Keratinocyte (primary cell): ENCODE data around the gene NUP160. TPM values are rescaled to one million over a fixed set of nuclear protein-coding genes. Genes with fewer than 3 reads are reported as not detected.

Source experiments
- DNase-seq: peaks from one replicate; pipeline ENCODE4 v3.0.0-alpha.2; 2011; ENCODE audit warnings: low read depth, missing footprints, low spot score
- FAIRE-seq: peaks from 2 replicates; lab custom pipeline; 2011; peaks lifted over from hg19 to GRCh38; lab: Jason Lieb, UNC
- H2AFZ ChIP-seq: 2 replicates; pipeline ENCODE4 v1.6.0; 2012; ENCODE audit warnings: low read length, control low read depth, inconsistent platforms; ENCODE audit not compliant: control insufficient read depth
- H3K27ac ChIP-seq: 2 replicates; pipeline ENCODE4 v1.5.1; 2011; ENCODE audit warnings: low read length; ENCODE audit not compliant: control insufficient read depth, insufficient read depth
- H3K27me3 ChIP-seq: 3 replicates; pipeline ENCODE4 v1.6.0; 2011; ENCODE audit warnings: low read length; ENCODE audit not compliant: control insufficient read depth, insufficient read depth; ENCODE audit errors: extremely low read depth
- H3K36me3 ChIP-seq, 2 experiments: 2 replicates in 1 of 2; 3 replicates in 1 of 2; pipeline ENCODE4 v1.5.1; 2011; ENCODE audit warnings: low read length in 2 of 2, mild to moderate bottlenecking in 1 of 2; ENCODE audit not compliant: control insufficient read depth in 2 of 2, insufficient read depth in 2 of 2; ENCODE audit errors: extremely low read depth in 1 of 2
- H3K4me1 ChIP-seq: 3 replicates; pipeline ENCODE4 v1.5.1; 2011; ENCODE audit warnings: low read length; ENCODE audit not compliant: control insufficient read depth, insufficient read depth; ENCODE audit errors: extremely low read depth
- H3K4me2 ChIP-seq: 3 replicates; pipeline ENCODE4 v1.6.0; 2011; ENCODE audit warnings: low read depth, low read length; ENCODE audit not compliant: control insufficient read depth, insufficient read depth; ENCODE audit errors: extremely low read depth
- H3K4me3 ChIP-seq, 3 experiments: fragments of 200-600 bp in 1 of 3; sonication (generic) in 1 of 3; 2 replicates in 2 of 3; 3 replicates in 1 of 3; pipeline ENCODE4 v1.5.1; 2011 to 2016; ENCODE audit warnings: low read length in 3 of 3, mild to moderate bottlenecking in 3 of 3, control low read depth in 2 of 3, inconsistent platforms in 1 of 3, low read depth in 1 of 3, mixed read lengths in 1 of 3, mixed run types in 1 of 3, moderate library complexity in 1 of 3; ENCODE audit not compliant: control insufficient read depth in 2 of 3, insufficient read depth in 2 of 3; ENCODE audit errors: extremely low read depth in 1 of 3
- H3K79me2 ChIP-seq: 2 replicates; pipeline ENCODE4 v1.6.0; 2012; ENCODE audit warnings: low read length; ENCODE audit not compliant: control insufficient read depth, insufficient read depth
- H3K9ac ChIP-seq: 3 replicates; pipeline ENCODE4 v1.6.0; 2011; ENCODE audit warnings: low read length; ENCODE audit not compliant: control insufficient read depth, insufficient read depth; ENCODE audit errors: extremely low read depth
- H3K9me1 ChIP-seq: 3 replicates; pipeline ENCODE4 v1.6.0; 2011; ENCODE audit warnings: low read length; ENCODE audit not compliant: control insufficient read depth, insufficient read depth; ENCODE audit errors: extremely low read depth
- H3K9me3 ChIP-seq: 2 replicates; pipeline ENCODE4 v1.5.1; 2012; ENCODE audit warnings: low read depth, low read length; ENCODE audit not compliant: control insufficient read depth
- H4K20me1 ChIP-seq: 3 replicates; pipeline ENCODE4 v1.6.0; 2011; ENCODE audit warnings: low read length; ENCODE audit not compliant: control insufficient read depth, insufficient read depth; ENCODE audit errors: extremely low read depth
- CTCF ChIP-seq, 3 experiments: IDR thresholded peaks in 1 of 3; conservative IDR thresholded peaks in 1 of 3; optimal IDR thresholded peaks in 1 of 3; 2 replicates in 2 of 3; 3 replicates in 1 of 3; pipeline versions ENCODE3 to v1.5.1; 2011; ENCODE audit warnings: low read length in 3 of 3, mild to moderate bottlenecking in 3 of 3, moderate library complexity in 2 of 3, control low read depth in 1 of 3, inconsistent platforms in 1 of 3; ENCODE audit not compliant: insufficient read depth in 2 of 3; ENCODE audit errors: extremely low read depth in 1 of 3
- EZH2 ChIP-seq: IDR thresholded peaks from one replicate; pipeline ENCODE4 v1.6.1; 2012; ENCODE audit warnings: inconsistent platforms, mild to moderate bottlenecking, low read length, moderate library complexity
- dilution Hi-C: fragments of 300-500 bp; cut with MboI; formaldehyde crosslinking; loops from one replicate; pipeline ENCODE4 v1.7.0; 2020; ENCODE audit warnings: low sequenced_read_pairs; ENCODE audit not compliant: extremely low pct_ligation_motif_present
- polyA plus RNA-seq, 5 experiments: library from polyadenylated mRNA; depleted of rRNA in 3 of 5; stranded (reverse) in 3 of 5; stranded (forward) in 1 of 5; unstranded in 1 of 5; fragments of >200 nt; gene quantifications; 1 replicate in 1 of 5; 2 replicates in 3 of 5; 3 replicates in 1 of 5; pipeline versions ENCODE4 v1.2.1 to v1.2.3, GENCODE V29; 2011 to 2012; ENCODE audit warnings: missing spikeins in 2 of 5, low read depth in 1 of 5, low replicate concordance in 1 of 5

Gene NUP160
- polyA plus RNA-seq, 1 donor (not counting 4 experiments of a cell fraction or from before 2014, with no cell fraction given) = 26.6 TPM

- TF ChIP-seq CTCF (optimal IDR thresholded peaks at IDR 0.05 in 1 of 3, IDR thresholded peaks at IDR 0.05 in 1 of 3, conservative IDR thresholded peaks at IDR 0.05 in 1 of 3; ENCODE audit: extremely low read depth in 1 of 3, insufficient read depth in 2 of 3, low read length in 3 of 3) (no peak), EZH2 (no peak)
- Histone ChIP-seq H3K79me2 (peaks cover 26% of the 10 kb centered on the region), H4K20me1 (no peaks in the 10 kb centered on the region), H3K4me2 (no peak overlapping the region), H3K4me3 (no peak overlapping the region), H3K36me3 (peaks cover 0 to 3% of the 10 kb centered on the region in 2 experiments), H3K27ac (no peak overlapping the region), H3K9me1 (no peaks in the 10 kb centered on the region), H3K9ac (no peak overlapping the region), H3K4me1 (peaks cover 20% of the 10 kb centered on the region), H3K9me3 (no peaks in the 10 kb centered on the region), H3K27me3 (no peaks in the 10 kb centered on the region), H2AFZ (peak overlapping the region; percentile 53)
- FAIRE-seq (no peak), DNase-seq (no peak)
- dilution Hi-C loops = no loop called here
Observed at GRCh38 chr11:47850337-47850736, 2.2 kb upstream of the NUP160 start.

GRCh38 chr11:47848700-47849155 is 578 bp upstream of the NUP160 start:
- Histone ChIP-seq H3K4me2 (peak overlapping the region; percentile 99), H3K9ac (peak overlapping the region; percentile 89), H4K20me1 (no peaks in the 10 kb centered on the region), H3K27me3 (no peaks in the 10 kb centered on the region), H2AFZ (peak overlapping the region; percentile 100), H3K9me3 (no peaks in the 10 kb centered on the region), H3K4me3 (peak overlapping the region; percentile 69 to 95 (median 72)), H3K9me1 (no peaks in the 10 kb centered on the region), H3K79me2 (peaks cover 37% of the 10 kb centered on the region), H3K36me3 (peaks cover 4 to 5% of the 10 kb centered on the region in 2 experiments), H3K4me1 (peaks cover 20% of the 10 kb centered on the region), H3K27ac (peak overlapping the region; percentile 88)
- no peak for TF ChIP-seq CTCF (optimal IDR thresholded peaks at IDR 0.05 in 1 of 3, IDR thresholded peaks at IDR 0.05 in 1 of 3, conservative IDR thresholded peaks at IDR 0.05 in 1 of 3; ENCODE audit: extremely low read depth in 1 of 3, insufficient read depth in 2 of 3, low read length in 3 of 3)
- TF ChIP-seq EZH2 = no peak
- dilution Hi-C loops = no loop called here
- no peak for FAIRE-seq
- DNase-seq = no peak
